Heart left ventricle (tissue), 13 donors: ENCODE measurements around the gene PAK1.

Experiments
- CTCF ChIP-seq, 12 donors: fragments of 200-600 bp; sonication (generic) in 4 of 12; IDR thresholded peaks; one replicate each; pipeline versions ENCODE4 v1.5.0 to v1.8.0; 2018 to 2022; ENCODE audit warnings: antibody characterized with exemption in 12 of 12, mild to moderate bottlenecking in 5 of 12
- POLR2A ChIP-seq, 2 donors: fragments of 450-650 bp; IDR thresholded peaks; one replicate each; pipeline ENCODE4 v1.6.1; 2017; ENCODE audit warnings: antibody characterized with exemption in 2 of 2, mild to moderate bottlenecking in 2 of 2, moderate library complexity in 2 of 2
- donor health status: ischemic (EF 13 %, LVEDD 7.1; RV severe dilation, severe dysfunction).
- donor health status: DM: no; HTN: yes; CAD: no.
- donor health status: DM: no; HTN: no; CAD: no.
- donor health status: ischemic (EF 25% LVEDD 6.9; RV normal size, moderate dysfunction).
- donor health status: ischemic (EF 25% LVEDD 5.7; RV mildly dilated, moderate dysfunction).
- donor health status: ischemic (EF 35%, LVEDD 5.7; RV mildly dilated, moderate dysfunction).
- donor health status: nonischemic (EF 11% LVEDD 7.7; RV severe dilation, severe dysfunction).
- donor health status: DM: yes; HTN: yes; CAD: no.
- donor health status: PGD.
- donor health status: ischemic (EF 29% LVEDD 5.4; RV normal size, mild dysfunction).
- donor health status: nonischemic (EF 23%, LVEDD 6.1; RV moderate dilation, normal function).

- TF ChIP-seq CTCF (IDR thresholded peaks at IDR 0.05) (no peak), POLR2A (IDR thresholded peaks at IDR 0.05) (no peak)
Measured at GRCh38 chr11:77287615-77288273, 186.2 kb downstream of the PAK1 start.
